Thoracic aorta (tissue), 2 donors: ENCODE data around the gene PIK3R6. TPM values are rescaled to one million over a fixed set of nuclear protein-coding genes. Genes with fewer than 3 reads are reported as not detected.

Experiments
- ATAC-seq: fragments of 150-250 bp; one replicate; pipeline ENCODE4 v1.8.0; 2017; ENCODE audit warnings: low read depth; ENCODE audit not compliant: insufficient number of reproducible peaks, low FRiP score
- DNase-seq: peaks from one replicate; pipeline ENCODE4 v3.0.0-alpha.2; 2020; ENCODE audit warnings: low spot score
- H3K27ac ChIP-seq, 2 donors: fragments of 200-600 bp; sonication (generic); 1 replicate in 1 of 2; 2 replicates in 1 of 2; pipeline ENCODE4 v1.5.1; 2016; ENCODE audit warnings: mild to moderate bottlenecking in 2 of 2, moderate library complexity in 2 of 2
- H3K27me3 ChIP-seq: fragments of 200-600 bp; sonication (generic); replicated peaks from 2 replicates; pipeline ENCODE4 v1.6.0; 2016; ENCODE audit warnings: mild to moderate bottlenecking; ENCODE audit not compliant: insufficient read depth
- H3K36me3 ChIP-seq: fragments of 200-600 bp; sonication (generic); one replicate; pipeline ENCODE4 v1.5.1; 2016
- H3K4me1 ChIP-seq, 2 donors: fragments of 200-600 bp; sonication (generic); 1 replicate in 1 of 2; 2 replicates in 1 of 2; pipeline versions ENCODE4 v1.5.1 to v1.6.0; 2016; ENCODE audit warnings: low read depth in 2 of 2, mild to moderate bottlenecking in 1 of 2; ENCODE audit not compliant: control insufficient read depth in 1 of 2
- H3K4me3 ChIP-seq: fragments of 200-600 bp; sonication (generic); 2 replicates; pipeline ENCODE4 v1.5.1; 2016; ENCODE audit warnings: mild to moderate bottlenecking
- H3K9me3 ChIP-seq: fragments of 200-600 bp; sonication (generic); 2 replicates; pipeline ENCODE4 v1.5.1; 2016
- CTCF ChIP-seq: fragments of 200-600 bp; sonication (generic); IDR thresholded peaks from one replicate; pipeline ENCODE4 v1.5.1; 2019; ENCODE audit warnings: antibody characterized with exemption
- total RNA-seq, 2 donors: library from RNA; depleted of rRNA; stranded (reverse); fragments of >200 nt; gene quantifications; one replicate each; pipeline versions ENCODE4 v1.1.0 to v1.2.3, GENCODE V29; 2016

Gene PIK3R6
- total RNA-seq, 2 donors from 2014 or later = 1.5 to 3.5 TPM

- DNase-seq (no peak), ATAC-seq (no peak)
- Histone ChIP-seq H3K4me1 (peaks cover 12 to 15% of the 10 kb centered on the region in 2 donors), H3K9me3 (no peaks in the 10 kb centered on the region), H3K36me3 (no peaks in the 10 kb centered on the region), H3K27me3 (no peaks in the 10 kb centered on the region), H3K4me3 (no peak overlapping the region), H3K27ac (no peak overlapping the region)
- no peak for TF ChIP-seq CTCF
Observed at GRCh38 chr17:8844229-8845218, 22.9 kb downstream of the PIK3R6 start.

- DNase-seq (no peak), ATAC-seq (no peak)
- no peaks in the 10 kb centered on the region for H3K36me3 ChIP-seq
- no peak for TF ChIP-seq CTCF
- H3K4me3 ChIP-seq = no peak overlapping the region
- H3K9me3 ChIP-seq = no peaks in the 10 kb centered on the region
- peaks cover 12 to 15% of the 10 kb centered on the region in 2 donors for H3K4me1 ChIP-seq
- H3K27ac ChIP-seq = no peak overlapping the region
- no peaks in the 10 kb centered on the region for H3K27me3 ChIP-seq
Observed at GRCh38 chr17:8843344-8843743, 24.1 kb downstream of the PIK3R6 start.

GRCh38 chr17:8841844-8842243 lies 25.6 kb downstream of the PIK3R6 start:
- Histone ChIP-seq H3K9me3 (no peaks in the 10 kb centered on the region), H3K4me1 (peaks cover 12 to 15% of the 10 kb centered on the region in 2 donors), H3K4me3 (no peak overlapping the region), H3K36me3 (no peaks in the 10 kb centered on the region), H3K27ac (no peak overlapping the region), H3K27me3 (no peaks in the 10 kb centered on the region)
- no peak for TF ChIP-seq CTCF
- ATAC-seq = no peak
- no peak for DNase-seq

- H3K27me3 ChIP-seq = no peaks in the 10 kb centered on the region
- DNase-seq = no peak
- no peak for TF ChIP-seq CTCF
- H3K27ac ChIP-seq = no peak overlapping the region
- no peaks in the 10 kb centered on the region for H3K9me3 ChIP-seq
- H3K4me1 ChIP-seq = peaks cover 12 to 15% of the 10 kb centered on the region in 2 donors
- no peaks in the 10 kb centered on the region for H3K36me3 ChIP-seq
- ATAC-seq = no peak
- no peak overlapping the region for H3K4me3 ChIP-seq
Observed at GRCh38 chr17:8839410-8839935, 28.0 kb downstream of the PIK3R6 start.

GRCh38 chr17:8838551-8839095 lies 28.9 kb downstream of the PIK3R6 start:
- Histone ChIP-seq H3K27me3 (no peaks in the 10 kb centered on the region), H3K27ac (no peak overlapping the region), H3K4me3 (no peak overlapping the region), H3K9me3 (no peaks in the 10 kb centered on the region), H3K4me1 (peaks cover 8 to 9% of the 10 kb centered on the region in 2 donors), H3K36me3 (no peaks in the 10 kb centered on the region)
- DNase-seq = no peak
- TF ChIP-seq CTCF = no peak
- ATAC-seq = no peak
